Neural cell (in vitro differentiated cells): Measurements from ENCODE around the gene HSPB2. TPM values are rescaled to one million over a fixed set of nuclear protein-coding genes. Genes with fewer than 3 reads are reported as not detected.

ENCODE experiments used
- H2AFZ ChIP-seq: fragments of 200-600, 300-800 bp; sonication (generic), shearing (Covaris generic); 2 replicates; pipeline ENCODE4 v1.6.0; 2014; ENCODE audit warnings: low read depth, mild to moderate bottlenecking, antibody characterized with exemption, low read length, moderate library complexity
- H3F3A ChIP-seq: fragments of 200-600 bp; shearing (Covaris generic); 2 replicates; pipeline ENCODE4 v1.6.1; 2016; ENCODE audit warnings: mild to moderate bottlenecking, moderate library complexity, mixed read lengths, antibody characterized with exemption, low read length; ENCODE audit not compliant: insufficient read depth, poor library complexity, severe bottlenecking
- H3K27ac ChIP-seq: fragments of 200-600, 300-800 bp; sonication (generic), shearing (Covaris generic); 2 replicates; pipeline ENCODE4 v1.5.1; 2014; ENCODE audit warnings: mild to moderate bottlenecking, low read length, moderate library complexity
- H3K27me3 ChIP-seq: fragments of 300-800, 200-600 bp; sonication (generic), shearing (Covaris generic); 2 replicates; pipeline ENCODE4 v1.6.0; 2014; ENCODE audit warnings: mild to moderate bottlenecking, low read depth, low read length, moderate library complexity; ENCODE audit not compliant: insufficient read depth
- H3K36me3 ChIP-seq: fragments of 300-800, 200-600 bp; sonication (generic), shearing (Covaris generic); 2 replicates; pipeline ENCODE4 v1.5.1; 2014; ENCODE audit warnings: mild to moderate bottlenecking, antibody characterized with exemption, low read length, moderate library complexity; ENCODE audit not compliant: insufficient read depth
- H3K4me2 ChIP-seq: fragments of 300-800, 200-600 bp; sonication (generic), shearing (Covaris generic); 2 replicates; pipeline ENCODE4 v1.6.0; 2014; ENCODE audit warnings: mild to moderate bottlenecking, low read length
- H3K4me3 ChIP-seq: fragments of 300-800, 200-600 bp; sonication (generic), shearing (Covaris generic); 2 replicates; pipeline ENCODE4 v1.5.1; 2014; ENCODE audit warnings: mild to moderate bottlenecking, low read length, moderate library complexity
- H3K79me2 ChIP-seq: fragments of 200-600 bp; shearing (Covaris generic); replicated peaks from 2 replicates; pipeline ENCODE4 v1.6.0; 2014; ENCODE audit warnings: mild to moderate bottlenecking, low read length, moderate library complexity; ENCODE audit not compliant: insufficient read depth
- H3K9ac ChIP-seq: fragments of 300-800, 200-600 bp; sonication (generic), shearing (Covaris generic); 2 replicates; pipeline ENCODE4 v1.6.1; 2016; ENCODE audit warnings: mild to moderate bottlenecking, low read length, mixed read lengths
- H3K9me2 ChIP-seq: fragments of 200-600 bp; shearing (Covaris generic); 2 replicates; pipeline ENCODE4 v1.6.1; 2016; ENCODE audit warnings: mild to moderate bottlenecking, low read length, mixed read lengths; ENCODE audit not compliant: insufficient read depth
- H3K9me3 ChIP-seq: fragments of 200-600, 300-800 bp; sonication (generic), shearing (Covaris generic); 2 replicates; pipeline ENCODE4 v1.6.1; 2016; ENCODE audit warnings: mild to moderate bottlenecking, mixed run types, low read length, moderate library complexity, mixed read lengths
- H4K20me1 ChIP-seq: fragments of 200-600 bp; shearing (Covaris generic); 2 replicates; pipeline ENCODE4 v1.6.1; 2016; ENCODE audit warnings: mild to moderate bottlenecking, mixed run types; ENCODE audit not compliant: insufficient read depth
- CTCF ChIP-seq: fragments of 450-650 bp; IDR thresholded peaks from 2 replicates; pipeline ENCODE4 v1.5.1; 2014; ENCODE audit warnings: antibody characterized with exemption, mild to moderate bottlenecking, moderate library complexity; ENCODE audit not compliant: poor library complexity, severe bottlenecking
- EP300 ChIP-seq: fragments of 450-650 bp; conservative IDR thresholded peaks from 2 replicates; pipeline ENCODE4 v1.6.1; 2014; ENCODE audit warnings: antibody characterized with exemption, mild to moderate bottlenecking, moderate library complexity; ENCODE audit not compliant: poor library complexity, severe bottlenecking
- EZH2 ChIP-seq: fragments of 200-600, 300-800 bp; shearing (Covaris generic), sonication (generic); IDR thresholded peaks from 2 replicates; pipeline ENCODE4 v1.6.1; 2014; ENCODE audit warnings: antibody characterized with exemption, low read length, borderline replicate concordance, mild to moderate bottlenecking; ENCODE audit not compliant: insufficient read depth, poor library complexity, severe bottlenecking
- MXI1 ChIP-seq: fragments of 450-650 bp; conservative IDR thresholded peaks from 2 replicates; pipeline ENCODE4 v1.6.1; 2014; ENCODE audit warnings: antibody characterized with exemption, mild to moderate bottlenecking; ENCODE audit not compliant: poor library complexity, severe bottlenecking
- POLR2AphosphoS5 ChIP-seq: IDR thresholded peaks from 2 replicates; pipeline ENCODE4 v1.6.1; 2012
- RAD21 ChIP-seq: fragments of 450-650 bp; conservative IDR thresholded peaks from 2 replicates; pipeline ENCODE4 v1.6.1; 2014; ENCODE audit warnings: antibody characterized with exemption, mild to moderate bottlenecking, moderate library complexity
- REST ChIP-seq: IDR thresholded peaks from 2 replicates; pipeline ENCODE4 v1.6.1; 2012; ENCODE audit warnings: borderline replicate concordance
- SMC3 ChIP-seq: fragments of 450-650 bp; conservative IDR thresholded peaks from 2 replicates; pipeline ENCODE4 v1.6.1; 2014; ENCODE audit warnings: antibody characterized with exemption, mild to moderate bottlenecking, moderate library complexity; ENCODE audit not compliant: poor library complexity
- TAF1 ChIP-seq: IDR thresholded peaks from 2 replicates; pipeline ENCODE4 v1.6.1; 2012; ENCODE audit warnings: low read depth
- polyA plus RNA-seq: library from polyadenylated mRNA; depleted of rRNA; stranded (reverse); fragments of >200 nt; gene quantifications from 2 replicates; pipeline ENCODE4 v1.2.3, GENCODE V29; 2014

Gene HSPB2
- polyA plus RNA-seq, 1 donor from 2014 or later: not detected

- no peaks in the 10 kb centered on the region for H3F3A ChIP-seq
- H3K4me3 ChIP-seq: peak overlapping the region; percentile 70
- peak overlapping the region; percentile 68 for H3K27ac ChIP-seq
- H3K27me3 ChIP-seq: no peaks in the 10 kb centered on the region
- H3K9me2 ChIP-seq: no peaks in the 10 kb centered on the region
- TF ChIP-seq REST: peak; percentile 13
- no peak for TF ChIP-seq EZH2
- TF ChIP-seq EP300: no peak
- no peak for TF ChIP-seq CTCF
- no peak for TF ChIP-seq TAF1
- TF ChIP-seq MXI1: no peak
- peak; percentile 31 for TF ChIP-seq POLR2AphosphoS5
- TF ChIP-seq SMC3: no peak
- no peaks in the 10 kb centered on the region for H3K9me3 ChIP-seq
- peak overlapping the region; percentile 91 for H3K4me2 ChIP-seq
- H4K20me1 ChIP-seq: no peaks in the 10 kb centered on the region
- no peak overlapping the region for H2AFZ ChIP-seq
- peak overlapping the region; percentile 69 for H3K9ac ChIP-seq
- no peaks in the 10 kb centered on the region for H3K36me3 ChIP-seq
- H3K79me2 ChIP-seq: peaks cover 31% of the 10 kb centered on the region
Measured at GRCh38 chr11:111938687-111939160, 26.2 kb downstream of the HSPB2 start.

GRCh38 chr11:111939836-111940604, 27.5 kb downstream of the HSPB2 start:
- H3K9ac ChIP-seq: no peak overlapping the region
- no peak overlapping the region for H2AFZ ChIP-seq
- no peaks in the 10 kb centered on the region for H3K27me3 ChIP-seq
- peak overlapping the region; percentile 91 for H3K4me2 ChIP-seq
- TF ChIP-seq EZH2 (no peak), RAD21 (no peak), EP300 (no peak), SMC3 (no peak), TAF1 (no peak), POLR2AphosphoS5 (no peak), MXI1 (no peak), CTCF (no peak), REST (no peak)
- H4K20me1 ChIP-seq: no peaks in the 10 kb centered on the region
- no peaks in the 10 kb centered on the region for H3F3A ChIP-seq
- H3K36me3 ChIP-seq: no peaks in the 10 kb centered on the region
- H3K9me2 ChIP-seq: no peaks in the 10 kb centered on the region
- peaks cover 31% of the 10 kb centered on the region for H3K79me2 ChIP-seq
- no peak overlapping the region for H3K27ac ChIP-seq
- no peaks in the 10 kb centered on the region for H3K9me3 ChIP-seq
- peak overlapping the region; percentile 70 for H3K4me3 ChIP-seq
